ENCODE data around the gene KPRP. TPM values are rescaled to one million over a fixed set of nuclear protein-coding genes. Genes with fewer than 3 reads are reported as not detected.

The KPRP gene
- polyA plus RNA-seq, 2 of the 4 experiments (the other 2 are of a cell fraction), result not detected

- DNase-seq (ENCODE audit: low read depth in 1 of 2, low spot score in 1 of 2), result no peak
- POLR2A ChIA-PET, result no interaction called here
- CTCF ChIA-PET, result interaction anchor here (1.2 kb wide), 1 partner anchor 165 kb away, joined by 3 read pairs; no protein-coding TSS in a partner anchor
Measured at GRCh38 chr1:152760551-152761190, 2.8 kb downstream of the KPRP start.

DNA sequence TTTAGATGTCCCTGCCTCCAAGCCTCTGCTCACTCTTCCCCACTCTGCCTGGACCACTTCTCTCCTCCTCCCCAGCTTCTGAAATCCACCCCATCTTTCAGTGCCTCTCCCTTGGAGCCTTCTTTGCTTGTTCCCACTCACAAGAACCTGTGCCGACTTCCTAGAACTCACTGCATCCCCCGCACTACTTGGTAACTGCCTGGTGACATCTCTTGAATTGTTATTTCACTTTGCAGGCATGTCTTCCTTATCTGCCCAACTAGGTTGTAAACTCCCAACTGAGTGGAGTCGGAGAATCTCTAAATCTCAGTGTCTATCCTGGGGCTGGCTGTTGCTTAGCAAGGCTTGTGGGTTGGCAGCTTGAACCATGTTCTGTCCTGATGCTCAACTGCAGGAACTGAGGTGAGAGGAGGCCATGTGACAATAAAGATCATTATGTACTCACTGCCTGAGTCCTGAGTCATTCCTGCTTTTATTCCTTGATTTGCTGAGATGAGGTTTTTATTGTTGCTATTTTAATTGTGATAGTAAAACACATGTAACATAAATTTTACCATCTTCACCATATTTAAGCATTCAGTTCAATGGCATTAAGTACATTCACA, 3.9 kb downstream of the KPRP start:
- no peak for FAIRE-seq

More at GRCh38 chr1:152760551-152761190, 2.8 kb downstream of the KPRP start:
- Histone ChIP-seq H3K27ac (no peak overlapping the region), H3K4me3 (no peak overlapping the region), H3K4me1 (no peaks in the 10 kb centered on the region), H3K9me3 (no peaks in the 10 kb centered on the region), H3K4me2 (no peak overlapping the region)
- TF ChIP-seq BHLHE40 (IDR thresholded peaks at IDR 0.05; ENCODE audit: low read depth, low read length), result no peak
- TF ChIP-seq, protein P1, sequence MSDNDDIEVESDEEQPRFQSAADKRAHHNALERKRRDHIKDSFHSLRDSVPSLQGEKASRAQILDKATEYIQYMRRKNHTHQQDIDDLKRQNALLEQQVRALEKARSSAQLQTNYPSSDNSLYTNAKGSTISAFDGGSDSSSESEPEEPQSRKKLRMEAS (IDR thresholded peaks at IDR 0.05), result no peak
- ATAC-seq (no peak), FAIRE-seq (no peak)
- 50% methylated on average over 29 of the region's 31 CpGs for WGBS (ENCODE audit: missing lambda C conversion rate)

DNA sequence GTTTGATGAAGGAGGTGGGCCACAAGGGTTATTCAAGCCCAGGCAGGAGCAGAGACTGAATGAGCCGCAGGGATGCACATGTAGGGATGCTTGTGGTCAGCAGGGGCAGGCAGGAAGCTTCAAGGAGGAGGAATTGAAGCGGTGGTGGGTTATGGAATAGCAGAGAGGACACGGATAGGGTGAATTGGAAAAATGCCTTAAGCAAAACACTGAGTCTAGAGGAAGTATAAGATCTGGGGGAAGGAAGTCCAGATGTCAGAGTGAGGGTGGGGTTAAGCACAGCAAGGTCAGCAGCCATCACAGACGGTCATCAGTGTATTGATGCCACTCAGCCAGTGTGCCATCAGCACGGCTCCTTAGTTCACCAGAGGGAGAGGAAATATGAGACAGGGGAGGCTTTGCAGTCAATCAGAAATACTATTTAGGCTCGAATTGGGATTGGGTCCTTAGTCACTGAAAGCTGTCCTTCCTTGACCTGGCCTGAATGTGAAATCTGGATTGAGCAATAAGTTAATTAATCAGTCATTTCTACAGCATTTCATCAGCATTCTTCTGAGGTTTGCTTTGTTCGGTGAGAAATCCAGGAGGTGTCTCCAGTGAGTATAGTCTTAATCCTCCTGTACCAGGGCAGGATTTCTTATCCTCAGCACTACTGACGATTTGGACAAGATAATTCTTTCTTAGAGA, 11.2 kb downstream of the KPRP start:
- POLR2A ChIA-PET, result no interaction called here
- CTCF ChIA-PET, result interaction anchor here (0.7 kb wide), 1 partner anchor 211 kb away, joined by 4 read pairs; no protein-coding TSS in a partner anchor
- no peak overlapping the region for H3K4me2 ChIP-seq
- DNase-seq (ENCODE audit: low read depth in 1 of 2, low spot score in 1 of 2) (no peak), FAIRE-seq (no peak), ATAC-seq (peak; percentile 60 to 83)
- no peaks in the 10 kb centered on the region for H3K4me1 ChIP-seq
- H3K9me3 ChIP-seq, result no peaks in the 10 kb centered on the region
- WGBS (ENCODE audit: missing lambda C conversion rate), result 6% methylated on average over 8 of the region's 8 CpGs
- no peak overlapping the region for H3K4me3 ChIP-seq
- H3K27ac ChIP-seq, result no peak overlapping the region
- no peak for TF ChIP-seq EP300 (IDR thresholded peaks at IDR 0.05)
- TF ChIP-seq CEBPB (IDR thresholded peaks at IDR 0.05), result no peak
- no peak for TF ChIP-seq MYC (IDR thresholded peaks at IDR 0.05; ENCODE audit: borderline replicate concordance, low read length)
- no peak for TF ChIP-seq POLR2A (IDR thresholded peaks at IDR 0.05; ENCODE audit: low read length)
- no peak for TF ChIP-seq NFE2L2 (conservative IDR thresholded peaks at IDR 0.05; ENCODE audit: low read length)
- TF ChIP-seq ZSCAN20 (CRISPR knock-in tag; IDR thresholded peaks at IDR 0.05), result no peak
- TF ChIP-seq HDAC2 (IDR thresholded peaks at IDR 0.05), result no peak
- TF ChIP-seq, protein P1 (IDR thresholded peaks at IDR 0.05), result no peak
- TF ChIP-seq ESRRA (IDR thresholded peaks at IDR 0.05; ENCODE audit: borderline replicate concordance, low read length), result no peak
- no peak for TF ChIP-seq RCOR1 (IDR thresholded peaks at IDR 0.05; ENCODE audit: low read depth, low read length)
- no peak for TF ChIP-seq CHD2 (IDR thresholded peaks at IDR 0.05; ENCODE audit: low read length, partially characterized antibody)
- no peak for TF ChIP-seq MAZ (IDR thresholded peaks at IDR 0.05; ENCODE audit: borderline replicate concordance, low read depth, low read length)
- TF ChIP-seq EHMT2 (IDR thresholded peaks at IDR 0.05; ENCODE audit: low read depth), result no peak
- no peak for TF ChIP-seq PHF8 (IDR thresholded peaks at IDR 0.05; ENCODE audit: borderline replicate concordance, low read depth)
- TF ChIP-seq FOSB (CRISPR knock-in tag; IDR thresholded peaks at IDR 0.05), result no peak

More for the DNA sequence above, 3.9 kb downstream of the KPRP start:
- 29% methylated on average over 3 of the region's 3 CpGs for WGBS (ENCODE audit: missing lambda C conversion rate)
- ChIA-PET CTCF (no interaction called here), POLR2A (interaction anchor here (0.5 kb wide), 1 partner anchor 845 kb away, joined by 4 read pairs; no protein-coding TSS in a partner anchor)
- ATAC-seq, result no peak
- H3K9me3 ChIP-seq, result no peaks in the 10 kb centered on the region
- no peaks in the 10 kb centered on the region for H3K4me1 ChIP-seq
- H3K4me2 ChIP-seq, result no peak overlapping the region
- no peak for TF ChIP-seq FOSL2 (IDR thresholded peaks at IDR 0.05)
- TF ChIP-seq FOSL2 (CRISPR knock-in tag; IDR thresholded peaks at IDR 0.05), result no peak
- TF ChIP-seq BCL3 (IDR thresholded peaks at IDR 0.05), result no peak
- no peak overlapping the region for H3K4me3 ChIP-seq
- no peak overlapping the region for H3K27ac ChIP-seq
- no peak for DNase-seq (ENCODE audit: low read depth in 1 of 2, low spot score in 1 of 2)

Measured in A549 (cell line).